Esophagus squamous epithelium (tissue), 5 donors: Measurements from ENCODE around the gene POTEM. TPM values are rescaled to one million over a fixed set of nuclear protein-coding genes. Genes with fewer than 3 reads are reported as not detected.
"Not testable (repeated sequence)": the region's sequence is repeated elsewhere in the genome, so short reads cannot be mapped to it uniquely, and the experiment has no call there.

ENCODE experiments used
- DNase-seq: peaks from one replicate; lab custom pipeline; 2025; lab: John Stamatoyannopoulos, UW
- H3K27ac ChIP-seq, 4 donors: fragments of 200-600 bp; sonication (generic); one replicate each; pipeline ENCODE4 v1.5.1; 2016 to 2019; ENCODE audit warnings: mild to moderate bottlenecking in 1 of 4
- H3K27me3 ChIP-seq, 4 donors: fragments of 200-600 bp; sonication (generic); 1 replicate in 3 of 4; 2 replicates in 1 of 4; pipeline versions ENCODE4 v1.5.1 to v1.6.0; 2017 to 2021; ENCODE audit warnings: antibody characterized with exemption in 1 of 4
- H3K36me3 ChIP-seq, 3 donors: fragments of 200-600 bp; sonication (generic); one replicate each; pipeline ENCODE4 v1.5.1; 2016 to 2019
- H3K4me1 ChIP-seq, 3 donors: fragments of 200-600 bp; sonication (generic); one replicate each; pipeline ENCODE4 v1.5.1; 2017 to 2019
- H3K4me3 ChIP-seq, 4 donors: fragments of 200-600 bp; sonication (generic); 1 replicate in 3 of 4; 2 replicates in 1 of 4; pipeline ENCODE4 v1.5.1; 2016 to 2019; ENCODE audit warnings: mild to moderate bottlenecking in 2 of 4, moderate library complexity in 1 of 4
- H3K9me3 ChIP-seq, 3 donors: fragments of 200-600 bp; sonication (generic); one replicate each; pipeline ENCODE4 v1.5.1; 2016 to 2019
- WGBS, 2 donors: methylation state at CpG; one replicate each; pipeline ENCODE4 v1.1.5; 2018; 5-methylcytosine and 5-hydroxymethylcytosine counted together
- intact Hi-C: fragments of 100-400 bp; cut with DNase I; formaldehyde crosslinking; loops from one replicate; pipeline ENCODE4 v1.15.0; 2022
- total RNA-seq, 4 donors: library from RNA; depleted of rRNA; stranded (reverse); fragments of >200 nt; gene quantifications; one replicate each; pipeline ENCODE4 v1.1.0, GENCODE V29; 2016
- donor health status: DM: yes; HTN: yes; CAD: no.

The POTEM gene
- total RNA-seq: not detected

GRCh38 chr14:18967134-18967533 is at the start of gene POTEM:
TSS of gene POTEM (plus strand) at chr14:18967434. CDS start at chr14:18967486, 52 bp downstream.
- H3K4me1 ChIP-seq, DNase-seq, intact Hi-C loops, H3K27me3 ChIP-seq, H3K27ac ChIP-seq, H3K36me3 ChIP-seq, H3K4me3 ChIP-seq, H3K9me3 ChIP-seq: not testable (repeated sequence)
- WGBS, 2 donors: no CpG with 5 or more reads among the region's 13 CpGs

GRCh38 chr14:18918345-18918744 is 48.9 kb upstream of the POTEM start:
- H3K4me1 ChIP-seq, DNase-seq, H3K27me3 ChIP-seq, H3K27ac ChIP-seq, H3K9me3 ChIP-seq, intact Hi-C loops, H3K36me3 ChIP-seq, H3K4me3 ChIP-seq: not testable (repeated sequence)
- 84% methylated on average over 4 of the region's 8 CpGs; no CpG with 5 or more reads in 1 of the 2 donors for WGBS, 2 donors

DNA sequence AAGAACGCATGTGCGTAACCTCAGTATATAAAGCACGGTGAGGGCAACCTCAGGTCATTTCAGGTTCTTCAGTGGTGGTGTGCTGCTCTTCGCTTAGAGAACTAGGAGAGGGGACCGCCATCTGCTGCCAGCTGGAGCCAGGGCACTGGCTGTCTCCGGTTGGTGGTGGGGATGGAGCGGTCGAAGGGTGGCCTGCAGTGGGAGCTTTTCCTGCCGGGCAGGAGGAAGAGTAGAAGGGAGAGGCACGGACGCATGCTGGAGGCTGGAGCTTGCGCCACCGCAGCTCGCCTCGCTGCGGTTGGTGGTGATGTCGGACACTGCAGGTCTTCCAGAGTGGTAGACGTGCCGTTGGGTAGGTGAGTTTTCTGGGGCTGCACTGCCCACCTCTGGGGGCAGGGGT is 47.2 kb upstream of the POTEM start:
- H3K27ac ChIP-seq, H3K4me3 ChIP-seq, intact Hi-C loops, H3K9me3 ChIP-seq, H3K27me3 ChIP-seq, H3K36me3 ChIP-seq, DNase-seq, H3K4me1 ChIP-seq: not testable (repeated sequence)
- no CpG with 5 or more reads among the region's 19 CpGs for WGBS, 2 donors

- H3K9me3 ChIP-seq, DNase-seq, intact Hi-C loops, H3K27me3 ChIP-seq, H3K4me1 ChIP-seq, H3K36me3 ChIP-seq, H3K27ac ChIP-seq, H3K4me3 ChIP-seq: not testable (repeated sequence)
- 51% methylated on average over 2 of the region's 5 CpGs; no CpG with 5 or more reads in 1 of the 2 donors for WGBS, 2 donors
Measured at GRCh38 chr14:18921055-18921701, 46.1 kb upstream of the POTEM start.

- DNase-seq, H3K4me3 ChIP-seq, H3K27ac ChIP-seq, H3K9me3 ChIP-seq, intact Hi-C loops, H3K4me1 ChIP-seq, H3K27me3 ChIP-seq, H3K36me3 ChIP-seq: not testable (repeated sequence)
- no CpG with 5 or more reads among the region's 9 CpGs for WGBS, 2 donors
Measured at GRCh38 chr14:18936848-18937247, 30.4 kb upstream of the POTEM start.

- DNase-seq, H3K27ac ChIP-seq, H3K9me3 ChIP-seq, H3K27me3 ChIP-seq, H3K36me3 ChIP-seq, H3K4me1 ChIP-seq, intact Hi-C loops, H3K4me3 ChIP-seq: not testable (repeated sequence)
- no CpG with 5 or more reads among the region's 2 CpGs for WGBS, 2 donors
Measured at GRCh38 chr14:18938733-18939132, 28.5 kb upstream of the POTEM start.

- intact Hi-C loops, H3K4me3 ChIP-seq, H3K4me1 ChIP-seq, H3K36me3 ChIP-seq, H3K27me3 ChIP-seq, H3K9me3 ChIP-seq, DNase-seq, H3K27ac ChIP-seq: not testable (repeated sequence)
- 50 to 70% methylated on average over 2 of the region's 6 CpGs for WGBS, 2 donors
Measured at GRCh38 chr14:18949939-18950338, 17.3 kb upstream of the POTEM start.

DNA sequence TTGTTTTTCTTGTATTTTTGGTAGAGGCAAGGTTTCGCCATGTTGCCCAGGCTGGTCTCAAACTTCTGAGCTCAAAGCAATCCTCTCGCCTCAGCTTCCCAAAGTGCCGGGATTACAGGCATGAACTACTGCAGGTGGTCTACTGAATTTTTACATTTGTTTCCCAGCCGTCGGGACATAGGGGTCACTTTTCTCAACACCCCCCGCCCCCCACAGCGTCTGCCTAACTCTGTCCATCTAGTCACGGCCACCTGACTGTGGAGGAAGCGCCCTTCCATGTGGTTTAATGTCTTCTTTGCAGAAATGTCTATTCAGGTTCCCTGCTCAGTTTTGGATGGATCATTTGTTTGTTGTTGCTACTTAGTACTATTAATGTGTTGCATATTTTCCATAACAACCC is 14.1 kb upstream of the POTEM start:
- H3K36me3 ChIP-seq, intact Hi-C loops, H3K4me3 ChIP-seq, H3K27me3 ChIP-seq, H3K4me1 ChIP-seq, H3K27ac ChIP-seq, H3K9me3 ChIP-seq, DNase-seq: not testable (repeated sequence)
- 74 to 78% methylated on average over 8 to 9 of the region's 9 CpGs for WGBS, 2 donors

DNA sequence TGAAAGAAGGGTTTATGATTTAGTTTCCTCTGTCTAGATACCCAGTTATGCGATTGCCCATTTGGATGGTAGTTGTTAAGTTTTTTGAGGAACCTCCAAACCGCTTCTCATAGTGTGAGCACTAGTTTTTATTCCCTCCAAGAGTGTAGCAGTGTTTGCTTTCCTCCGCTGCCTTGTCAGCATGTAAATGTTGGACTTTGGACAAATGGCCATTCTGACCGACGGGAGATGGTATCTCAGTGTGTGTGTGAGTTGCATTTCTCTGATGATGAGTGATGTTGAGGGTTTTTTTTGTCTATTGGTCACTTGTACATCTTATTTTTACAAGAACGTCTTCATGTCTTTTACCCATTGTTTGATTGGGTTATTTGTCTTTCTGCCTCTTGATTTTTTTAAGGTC is 11.4 kb upstream of the POTEM start:
- H3K36me3 ChIP-seq, H3K4me1 ChIP-seq, H3K4me3 ChIP-seq, DNase-seq, H3K27me3 ChIP-seq, H3K9me3 ChIP-seq, intact Hi-C loops, H3K27ac ChIP-seq: not testable (repeated sequence)
- 42 to 44% methylated on average over 1 to 2 of the region's 6 CpGs for WGBS, 2 donors

- H3K4me3 ChIP-seq, intact Hi-C loops, H3K4me1 ChIP-seq, H3K36me3 ChIP-seq, DNase-seq, H3K9me3 ChIP-seq, H3K27ac ChIP-seq, H3K27me3 ChIP-seq: not testable (repeated sequence)
- WGBS, 2 donors: 25 to 57% methylated on average over 1 of the region's 2 CpGs
Measured at GRCh38 chr14:18961576-18961975, 5.7 kb upstream of the POTEM start.

- H3K36me3 ChIP-seq, H3K4me3 ChIP-seq, H3K9me3 ChIP-seq, H3K4me1 ChIP-seq, H3K27me3 ChIP-seq, intact Hi-C loops, DNase-seq, H3K27ac ChIP-seq: not testable (repeated sequence)
- no CpG with 5 or more reads among the region's 6 CpGs for WGBS, 2 donors
Measured at GRCh38 chr14:18962143-18962542, 5.1 kb upstream of the POTEM start.

- H3K27ac ChIP-seq, H3K27me3 ChIP-seq, H3K36me3 ChIP-seq, intact Hi-C loops, H3K4me3 ChIP-seq, H3K4me1 ChIP-seq, H3K9me3 ChIP-seq, DNase-seq: not testable (repeated sequence)
- 57 to 83% methylated on average over 1 to 3 of the region's 6 CpGs for WGBS, 2 donors
Measured at GRCh38 chr14:18963276-18963675, 4.0 kb upstream of the POTEM start.

DNA sequence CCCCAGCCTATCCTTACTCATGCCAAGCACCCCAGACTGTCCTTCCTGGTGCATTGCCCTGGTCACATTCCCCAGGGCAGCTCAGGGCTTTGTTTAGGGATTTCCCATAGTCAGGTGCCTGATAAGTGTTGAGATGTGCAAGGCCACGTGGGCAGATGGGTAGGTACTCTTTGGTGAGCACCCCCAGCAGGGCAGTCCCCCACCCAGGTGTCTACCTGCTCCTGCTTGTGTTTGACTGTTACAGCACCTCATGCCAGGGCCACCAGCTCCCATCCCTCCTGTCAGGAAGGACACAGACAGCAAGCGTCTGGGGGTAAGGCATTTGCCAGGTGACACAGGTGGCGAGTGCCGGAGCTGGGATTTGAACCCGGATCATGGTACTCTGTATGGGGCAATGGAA is 2.4 kb upstream of the POTEM start:
- DNase-seq, H3K4me3 ChIP-seq, H3K27ac ChIP-seq, H3K9me3 ChIP-seq, H3K36me3 ChIP-seq, intact Hi-C loops, H3K27me3 ChIP-seq, H3K4me1 ChIP-seq: not testable (repeated sequence)
- no CpG with 5 or more reads among the region's 5 CpGs for WGBS, 2 donors

GRCh38 chr14:19002566-19002965 is 35.3 kb downstream of the POTEM start:
- DNase-seq, intact Hi-C loops, H3K36me3 ChIP-seq, H3K4me1 ChIP-seq, H3K27me3 ChIP-seq, H3K27ac ChIP-seq, H3K9me3 ChIP-seq, H3K4me3 ChIP-seq: not testable (repeated sequence)
- WGBS, 2 donors: 69% methylated on average over 3 of the region's 3 CpGs; no CpG with 5 or more reads in 1 of the 2 donors
